ENCODE measurements around the gene EMILIN1. TPM values are rescaled to one million over a fixed set of nuclear protein-coding genes. Genes with fewer than 3 reads are reported as not detected.

Gene EMILIN1
- polyA plus RNA-seq (ENCODE audit: insufficient read length in 4 of 4), result 100 to 1,000 TPM in 1 of 4 donors, 10 to 100 TPM in 3; 61.5 to 121 (median 86.3) TPM

GRCh38 chr2:27078267-27079194 lies at the start of gene EMILIN1:
EMILIN1 (plus strand) TSS chr2:27078615; CDS start chr2:27079066, 451 bp downstream.
- DNase-seq (ENCODE audit: low read depth in 4 of 4, low spot score in 3 of 4), result peak; percentile 70 to 75 (median 72)

DNA sequence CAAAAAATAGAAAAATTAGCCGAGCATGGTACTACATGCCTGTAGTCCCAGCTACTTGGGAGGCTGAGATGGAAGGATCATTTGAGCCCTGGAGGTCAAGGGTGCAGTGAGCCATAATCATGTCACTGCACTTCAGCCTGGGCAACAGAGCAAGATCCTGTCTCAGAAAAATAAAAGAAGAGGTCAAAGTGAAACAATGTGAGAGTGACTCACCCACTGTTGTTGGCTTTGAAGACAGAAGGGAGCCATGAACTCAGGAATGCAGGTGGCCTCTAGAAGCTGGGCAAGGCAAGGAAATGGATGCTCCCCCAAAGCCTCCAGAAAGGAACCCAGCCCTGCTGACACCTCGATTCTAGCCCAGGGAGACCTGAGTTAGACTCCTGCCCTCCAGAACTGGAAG lies 49.4 kb upstream of the EMILIN1 start:
- DNase-seq (ENCODE audit: low read depth in 4 of 4, low spot score in 3 of 4), result no peak

DNA sequence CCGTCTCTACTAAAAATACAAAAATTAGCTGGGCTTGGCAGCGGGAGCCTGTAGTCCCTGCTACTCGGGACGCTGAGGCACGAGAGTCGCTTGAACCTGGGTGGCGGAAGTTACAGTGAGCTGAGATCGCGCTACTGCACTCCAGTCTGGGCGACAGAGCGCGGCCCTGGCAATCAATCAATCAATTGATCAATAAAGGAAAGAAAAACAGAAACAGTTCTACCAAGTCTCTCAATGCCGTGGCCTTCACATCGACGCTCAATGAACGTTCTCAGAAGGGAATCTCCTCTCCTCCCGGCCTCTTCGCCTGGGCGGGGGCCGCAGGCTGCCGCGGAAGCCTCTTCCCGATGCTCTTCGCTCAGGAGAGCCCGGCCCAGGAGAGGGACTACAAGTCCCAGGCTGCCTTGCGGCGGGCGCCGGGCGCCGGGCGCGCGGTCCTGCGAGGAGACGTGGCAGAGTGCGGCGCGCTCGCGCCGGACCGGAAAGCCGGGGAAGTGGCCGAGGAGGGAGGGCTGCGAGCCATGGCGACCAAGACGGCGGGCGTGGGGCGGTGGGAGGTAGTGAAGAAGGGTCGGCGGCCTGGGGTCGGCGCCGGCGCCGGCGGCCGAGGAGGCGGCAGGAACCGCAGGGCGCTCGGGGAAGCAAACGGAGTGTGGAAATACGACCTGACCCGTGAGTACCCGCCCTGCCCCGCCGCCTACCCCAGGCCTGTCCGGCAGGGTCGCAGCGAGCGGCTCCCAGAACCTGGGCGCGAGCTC lies 45.7 kb upstream of the EMILIN1 start, which contains the start of gene TMEM214:
TSS of gene TMEM214 (plus strand) at position 471 of the 758 bp plus-strand sequence. CDS start at position 522, 51 bp downstream.
- peak; percentile 71 to 74 (median 72) for DNase-seq (ENCODE audit: low read depth in 4 of 4, low spot score in 3 of 4)

DNA sequence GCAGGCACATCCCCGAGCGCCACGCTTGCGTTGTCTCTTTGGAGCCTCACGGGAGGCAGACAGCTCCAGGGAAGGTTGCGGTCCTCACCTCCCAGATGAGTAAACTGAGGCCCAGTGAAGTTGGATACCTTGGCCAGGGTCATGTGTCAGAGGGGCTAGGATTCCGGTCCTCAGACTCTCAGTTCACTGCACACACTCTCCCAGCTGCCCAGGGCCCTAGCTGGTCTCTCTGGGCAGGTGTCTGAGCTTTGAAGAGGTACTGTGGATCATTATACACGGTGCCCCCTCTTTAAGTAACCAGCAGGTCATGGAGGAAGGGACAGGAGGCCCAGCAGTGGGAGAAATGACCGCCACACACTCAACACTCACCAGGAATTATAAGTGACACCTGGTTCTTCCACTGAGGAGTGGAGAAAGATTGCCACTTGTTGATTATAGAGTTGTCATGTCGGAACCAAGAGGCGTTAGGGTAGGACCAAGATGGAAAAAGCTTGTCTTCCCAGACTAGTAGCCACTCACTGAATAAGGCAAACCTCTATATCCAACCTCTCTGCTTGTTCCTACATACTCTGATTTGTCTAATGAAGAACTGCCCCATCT lies 45.1 kb upstream of the EMILIN1 start:
- DNase-seq (ENCODE audit: low read depth in 4 of 4, low spot score in 3 of 4), result no peak

GRCh38 chr2:27038012-27038411 lies 40.4 kb upstream of the EMILIN1 start:
- DNase-seq (ENCODE audit: low read depth in 4 of 4, low spot score in 3 of 4), result no peak

DNA sequence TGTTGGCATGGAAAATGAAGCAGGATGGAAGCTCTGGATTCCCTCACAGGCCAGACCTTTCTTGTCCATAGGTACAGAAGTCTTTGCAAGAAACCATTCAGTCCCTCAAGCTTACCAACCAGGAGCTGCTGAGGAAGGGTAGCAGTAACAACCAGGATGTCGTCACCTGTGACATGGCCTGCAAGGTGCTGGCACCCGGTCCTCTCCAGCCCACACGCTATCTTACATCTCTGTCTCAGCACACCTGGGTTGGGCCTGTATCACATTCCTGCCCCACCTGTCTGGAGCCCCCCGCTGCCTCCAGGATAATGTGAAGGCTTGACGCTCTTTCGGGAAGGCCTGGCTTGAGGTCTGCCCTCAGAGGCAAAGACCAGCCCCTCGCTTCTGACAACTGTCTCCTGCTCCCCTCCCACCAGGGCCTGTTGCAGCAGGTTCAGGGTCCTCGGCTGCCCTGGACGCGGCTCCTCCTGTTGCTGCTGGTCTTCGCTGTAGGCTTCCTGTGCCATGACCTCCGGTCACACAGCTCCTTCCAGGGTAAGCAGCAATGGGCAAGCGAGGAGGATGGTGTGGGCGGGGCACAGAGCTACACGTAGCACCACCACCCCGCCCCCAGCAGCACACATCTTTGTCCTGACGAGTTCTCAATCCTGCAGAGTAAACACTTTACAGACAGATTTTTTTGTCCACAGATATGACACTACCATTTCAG lies 39.6 kb upstream of the EMILIN1 start:
- DNase-seq (ENCODE audit: low read depth in 4 of 4, low spot score in 3 of 4), result no peak

GRCh38 chr2:27039426-27039825 lies 39.0 kb upstream of the EMILIN1 start:
- DNase-seq (ENCODE audit: low read depth in 4 of 4, low spot score in 3 of 4), result no peak

DNA sequence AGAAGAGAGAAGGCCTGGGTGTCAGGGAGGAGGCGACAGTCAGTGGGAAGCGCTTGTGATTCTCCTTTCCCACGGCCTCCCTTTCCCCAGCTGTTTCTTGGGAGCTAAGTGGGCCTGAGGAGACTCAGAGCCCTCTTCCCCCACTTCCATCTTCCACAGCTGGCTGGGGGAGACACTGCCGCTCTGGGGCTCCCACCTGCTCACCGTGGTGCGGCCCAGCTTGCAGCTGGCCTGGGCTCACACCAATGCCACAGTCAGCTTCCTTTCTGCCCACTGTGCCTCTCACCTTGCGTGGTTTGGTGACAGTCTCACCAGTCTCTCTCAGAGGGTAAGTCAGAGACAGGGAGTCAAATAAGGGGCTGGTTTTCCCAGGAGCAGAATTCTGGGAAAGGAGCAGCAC lies 38.5 kb upstream of the EMILIN1 start:
- no peak for DNase-seq (ENCODE audit: low read depth in 4 of 4, low spot score in 3 of 4)

DNA sequence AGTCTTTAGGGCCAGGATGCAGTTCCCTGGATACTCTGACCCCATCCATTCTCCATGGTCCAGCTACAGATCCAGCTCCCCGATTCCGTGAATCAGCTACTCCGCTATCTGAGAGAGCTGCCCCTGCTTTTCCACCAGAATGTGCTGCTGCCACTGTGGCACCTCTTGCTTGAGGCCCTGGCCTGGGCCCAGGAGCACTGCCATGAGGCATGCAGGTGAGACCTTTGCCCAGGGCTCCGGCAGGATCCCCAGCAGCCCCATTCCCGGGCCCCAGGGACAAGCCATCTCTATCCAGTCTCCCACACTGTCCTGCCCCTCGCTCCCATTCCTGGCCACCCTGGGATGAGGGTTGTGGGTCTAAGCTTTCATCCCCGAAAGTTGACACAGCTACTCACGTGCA lies 38.1 kb upstream of the EMILIN1 start:
- DNase-seq (ENCODE audit: low read depth in 4 of 4, low spot score in 3 of 4), result no peak

DNA sequence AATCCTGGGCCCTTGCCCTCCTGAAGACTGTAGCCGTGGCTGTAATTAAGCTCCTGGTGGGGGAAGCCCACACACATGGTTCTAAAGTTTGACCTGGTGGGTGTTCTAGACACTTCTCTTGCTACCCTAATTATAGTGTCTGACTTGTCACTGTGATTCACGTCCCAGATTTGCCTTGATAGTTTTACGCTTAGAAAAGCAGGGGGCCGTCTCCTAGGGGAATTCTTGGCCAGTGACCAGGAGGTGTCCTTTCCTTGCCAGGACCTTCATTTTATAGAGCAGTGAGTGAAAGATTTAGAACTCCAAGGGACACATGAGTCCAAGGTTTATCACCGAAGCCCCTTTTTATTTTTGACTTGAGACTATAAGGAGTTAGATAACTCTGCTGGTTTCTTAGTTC lies 36.7 kb upstream of the EMILIN1 start:
- DNase-seq (ENCODE audit: low read depth in 4 of 4, low spot score in 3 of 4), result peak in 3 of 4 donors; percentile 51 to 72 (median 56)

GRCh38 chr2:27042159-27042661 lies 36.2 kb upstream of the EMILIN1 start:
- no peak for DNase-seq (ENCODE audit: low read depth in 4 of 4, low spot score in 3 of 4)

- no peak for DNase-seq (ENCODE audit: low read depth in 4 of 4, low spot score in 3 of 4)
Observed at GRCh38 chr2:27042985-27043634, 35.3 kb upstream of the EMILIN1 start.

DNA sequence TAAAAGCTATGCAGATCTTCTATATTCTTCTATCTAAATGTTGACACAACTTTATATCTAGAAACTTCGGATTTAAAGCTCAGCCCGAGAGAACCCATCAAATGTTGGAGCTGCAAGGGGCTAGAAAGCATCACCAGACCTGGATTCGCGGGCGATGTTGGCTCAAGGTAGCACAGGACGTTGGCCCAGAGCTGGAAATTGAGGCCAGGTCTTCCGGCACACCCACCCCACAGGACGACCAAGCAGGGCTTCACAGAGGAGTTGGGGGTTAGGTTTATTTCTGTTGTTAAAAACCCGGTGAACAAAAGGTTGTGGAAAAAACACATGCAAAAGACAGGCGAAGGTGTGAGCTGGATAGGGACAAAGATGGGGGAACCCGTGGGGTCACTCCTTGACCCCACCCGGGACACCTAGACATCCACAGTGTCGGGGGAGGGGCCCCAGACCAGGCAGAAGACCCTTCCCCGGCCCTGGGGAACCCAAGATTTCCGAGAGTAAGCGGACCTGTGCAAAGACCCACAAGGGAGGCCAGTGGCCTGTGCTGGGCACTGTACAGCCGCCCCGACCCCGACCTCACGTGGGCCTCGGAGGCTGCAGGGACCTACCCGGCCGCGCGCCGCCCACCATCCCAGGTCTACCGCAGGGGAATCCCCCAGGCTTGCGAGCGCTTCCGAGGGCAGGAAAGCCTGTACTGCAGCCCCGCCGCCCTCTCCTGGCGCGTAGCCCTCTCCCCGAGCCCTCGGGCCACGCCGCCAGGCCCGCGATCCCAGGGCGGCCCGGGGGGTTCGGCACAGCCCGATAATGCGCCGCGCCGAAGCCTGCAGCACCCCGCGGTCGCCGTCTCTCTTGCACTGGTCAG lies 28.8 kb upstream of the EMILIN1 start:
- DNase-seq (ENCODE audit: low read depth in 4 of 4, low spot score in 3 of 4), result peak in 1 of 4 donors; percentile 67

DNA sequence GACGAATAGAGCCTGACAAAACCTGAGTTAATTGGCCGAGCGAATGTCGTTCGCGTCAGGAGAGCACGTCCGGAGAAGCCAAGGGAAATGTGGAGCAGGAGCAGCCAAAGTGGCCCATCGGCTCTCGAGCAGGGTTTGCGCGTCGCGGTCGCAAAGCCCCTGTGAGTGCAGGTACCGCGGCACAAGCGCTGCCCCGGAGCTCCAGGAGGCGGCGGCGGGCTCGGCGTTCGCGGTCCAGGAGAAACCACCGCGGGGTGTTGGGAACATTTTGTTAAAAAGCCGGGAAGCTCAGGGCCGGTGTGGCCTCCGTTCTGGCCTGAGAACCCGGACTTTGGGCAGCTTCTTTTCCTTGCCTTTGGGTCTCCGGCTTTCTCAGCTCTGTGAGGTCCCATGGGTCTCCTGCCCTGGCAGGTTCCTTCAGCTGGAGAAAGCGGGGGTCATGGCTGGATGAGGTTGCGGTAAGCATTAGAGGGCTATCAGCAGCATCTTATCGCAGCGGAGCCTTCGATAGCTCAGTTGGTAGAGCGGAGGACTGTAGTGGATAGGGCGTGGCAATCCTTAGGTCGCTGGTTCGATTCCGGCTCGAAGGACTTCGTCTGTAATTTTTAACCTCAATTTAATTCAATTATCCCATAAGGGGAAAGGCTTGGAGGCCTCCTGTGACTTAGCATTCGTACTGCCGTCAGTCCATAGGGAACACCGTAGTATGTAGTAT lies 28.0 kb upstream of the EMILIN1 start:
- DNase-seq (ENCODE audit: low read depth in 4 of 4, low spot score in 3 of 4), result peak; percentile 91 to 95 (median 93)

DNA sequence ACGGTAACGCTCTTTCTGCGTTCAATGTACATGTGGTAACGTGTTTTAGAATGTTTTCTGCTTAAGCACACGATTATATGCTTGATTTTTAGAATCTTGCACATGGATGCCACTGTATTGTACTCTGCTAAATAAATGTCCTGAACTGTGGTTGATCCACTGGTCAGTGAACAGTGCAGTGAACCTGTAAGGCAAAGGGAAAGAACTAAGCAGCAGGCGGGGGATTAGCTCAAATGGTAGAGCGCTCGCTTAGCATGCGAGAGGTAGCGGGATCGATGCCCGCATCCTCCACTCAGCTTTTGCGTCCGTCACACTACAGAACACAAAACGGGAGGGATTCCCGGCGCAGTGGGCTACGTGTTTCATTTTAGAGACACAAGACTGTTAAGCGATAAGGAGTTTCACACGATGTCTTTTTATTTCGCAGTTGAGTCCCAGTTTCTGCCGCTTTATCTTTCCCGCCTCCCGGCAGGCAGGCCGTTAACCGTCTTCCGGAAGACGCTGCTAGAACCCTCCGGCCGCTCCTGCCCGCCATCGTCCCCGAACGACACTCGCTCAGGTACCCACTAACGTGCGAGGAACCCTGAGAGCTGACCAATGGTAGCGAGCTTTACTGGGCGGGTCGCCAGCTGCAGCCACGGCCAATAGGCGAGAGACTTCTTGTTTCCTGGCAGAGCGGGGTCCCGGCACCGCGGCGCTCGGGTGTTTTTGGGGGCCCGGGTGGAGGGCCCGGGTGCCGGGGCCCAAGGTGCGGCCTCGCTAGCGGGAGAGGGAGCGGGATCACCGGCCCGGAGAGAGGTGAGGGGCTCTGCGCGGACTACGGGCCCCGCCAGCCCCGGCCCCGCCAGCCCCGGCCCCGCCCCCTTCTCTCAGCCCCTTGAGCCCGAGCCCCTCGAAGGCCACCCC lies 27.2 kb upstream of the EMILIN1 start, which contains the start of gene AGBL5:
TSS of gene AGBL5 (plus strand) at position 673 of the 906 bp plus-strand sequence. CDS start 1,291 bp downstream, outside the sequence.
- DNase-seq (ENCODE audit: low read depth in 4 of 4, low spot score in 3 of 4), result peak; percentile 88 to 94 (median 90)

GRCh38 chr2:27051902-27052645 lies 26.3 kb upstream of the EMILIN1 start:
- DNase-seq (ENCODE audit: low read depth in 4 of 4, low spot score in 3 of 4), result no peak
